Calu3 (cell line): Measurements from ENCODE around the gene KCNIP4. TPM values are rescaled to one million over a fixed set of nuclear protein-coding genes. Genes with fewer than 3 reads are reported as not detected.

Source experiments
- BruUV-seq: library from RNA; stranded (reverse); fragments of 400-500 nt; replicated peaks from 2 replicates; lab custom pipeline; 2021; lab: Mats Ljungman, UMichigan
- CTCF ChIA-PET: fragments of 300-600 bp; sonication (Branson Sonifier 250); formaldehyde crosslinking; loops from one replicate; lab custom pipeline; 2022; ENCODE audit warnings: antibody characterized with exemption; lab: Charles Lee
- DNase-seq: peaks from one replicate; pipeline ENCODE4 v3.0.0; 2022
- H3K27ac Mint-ChIP-seq: one replicate; pipeline ENCODE4 v1.8.0; 2022; ENCODE audit warnings: mixed read lengths; ENCODE audit not compliant: unreplicated experiment
- H3K27me3 Mint-ChIP-seq: one replicate; pipeline ENCODE4 v1.8.0; 2022; ENCODE audit warnings: mixed read lengths; ENCODE audit not compliant: unreplicated experiment
- H3K36me3 Mint-ChIP-seq: one replicate; pipeline ENCODE4 v1.8.0; 2022; ENCODE audit warnings: mild to moderate bottlenecking, moderate library complexity, mixed read lengths; ENCODE audit not compliant: insufficient read depth, unreplicated experiment
- H3K4me1 Mint-ChIP-seq: one replicate; pipeline ENCODE4 v1.8.0; 2022; ENCODE audit warnings: mild to moderate bottlenecking, low read depth, mixed read lengths; ENCODE audit not compliant: unreplicated experiment
- H3K4me3 Mint-ChIP-seq: one replicate; pipeline ENCODE4 v1.8.0; 2022; ENCODE audit warnings: mild to moderate bottlenecking, low read depth, moderate library complexity, mixed read lengths; ENCODE audit not compliant: unreplicated experiment
- H3K9me3 Mint-ChIP-seq: one replicate; pipeline ENCODE4 v1.8.0; 2022; ENCODE audit warnings: low read depth, mixed read lengths; ENCODE audit not compliant: unreplicated experiment
- intact Hi-C: fragments of 100-400 bp; cut with micrococcal nuclease; formaldehyde crosslinking; loops from one replicate; pipeline ENCODE4 v1.10.0; 2022; ENCODE audit not compliant: unreplicated experiment
- total RNA-seq: library from RNA; stranded (reverse); gene quantifications from 2 replicates; pipeline ENCODE4 v1.2.3, GENCODE V29; 2022
- TF ChIP-seq, protein P1 (sequence below): fragments of 200-600 bp; IDR thresholded peaks from one replicate; pipeline ENCODE4 v1.8.0; 2022; ENCODE audit warnings: antibody characterized with exemption; ENCODE audit not compliant: unreplicated experiment

The KCNIP4 gene
- total RNA-seq, 1 experiment from 2014 or later: not detected

DNA sequence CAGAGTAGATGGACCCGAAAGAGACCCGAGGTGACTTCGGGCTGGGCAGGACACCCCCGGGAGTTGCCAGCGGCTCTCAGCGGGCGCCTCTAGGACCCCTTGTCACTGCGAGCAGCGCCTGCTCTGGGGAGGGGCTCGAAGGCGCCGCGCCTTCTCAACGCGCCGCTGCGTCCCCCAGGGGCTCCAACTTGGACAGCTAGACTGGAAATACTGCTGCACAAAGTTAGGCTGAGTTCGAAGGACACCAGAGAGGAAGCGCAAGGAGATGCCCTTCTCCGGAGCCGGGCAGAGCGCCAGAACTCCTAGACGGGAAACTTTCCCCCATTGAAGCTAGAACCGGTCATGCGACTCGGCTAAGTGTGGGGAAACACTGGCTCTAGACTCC lies 493 bp upstream of the KCNIP4 start:
- TF ChIP-seq, protein P1, sequence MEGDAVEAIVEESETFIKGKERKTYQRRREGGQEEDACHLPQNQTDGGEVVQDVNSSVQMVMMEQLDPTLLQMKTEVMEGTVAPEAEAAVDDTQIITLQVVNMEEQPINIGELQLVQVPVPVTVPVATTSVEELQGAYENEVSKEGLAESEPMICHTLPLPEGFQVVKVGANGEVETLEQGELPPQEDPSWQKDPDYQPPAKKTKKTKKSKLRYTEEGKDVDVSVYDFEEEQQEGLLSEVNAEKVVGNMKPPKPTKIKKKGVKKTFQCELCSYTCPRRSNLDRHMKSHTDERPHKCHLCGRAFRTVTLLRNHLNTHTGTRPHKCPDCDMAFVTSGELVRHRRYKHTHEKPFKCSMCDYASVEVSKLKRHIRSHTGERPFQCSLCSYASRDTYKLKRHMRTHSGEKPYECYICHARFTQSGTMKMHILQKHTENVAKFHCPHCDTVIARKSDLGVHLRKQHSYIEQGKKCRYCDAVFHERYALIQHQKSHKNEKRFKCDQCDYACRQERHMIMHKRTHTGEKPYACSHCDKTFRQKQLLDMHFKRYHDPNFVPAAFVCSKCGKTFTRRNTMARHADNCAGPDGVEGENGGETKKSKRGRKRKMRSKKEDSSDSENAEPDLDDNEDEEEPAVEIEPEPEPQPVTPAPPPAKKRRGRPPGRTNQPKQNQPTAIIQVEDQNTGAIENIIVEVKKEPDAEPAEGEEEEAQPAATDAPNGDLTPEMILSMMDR: no peak
- no peak overlapping the region for H3K4me3 Mint-ChIP-seq
- no peak for DNase-seq
- CTCF ChIA-PET: no interaction called here
- H3K4me1 Mint-ChIP-seq: no peaks in the 10 kb centered on the region
- H3K36me3 Mint-ChIP-seq: no peaks in the 10 kb centered on the region
- BruUV-seq: no TSS peak
- intact Hi-C loops: no loop called here
- no peaks in the 10 kb centered on the region for H3K9me3 Mint-ChIP-seq
- H3K27me3 Mint-ChIP-seq: no peaks in the 10 kb centered on the region
- H3K27ac Mint-ChIP-seq: no peak overlapping the region

DNA sequence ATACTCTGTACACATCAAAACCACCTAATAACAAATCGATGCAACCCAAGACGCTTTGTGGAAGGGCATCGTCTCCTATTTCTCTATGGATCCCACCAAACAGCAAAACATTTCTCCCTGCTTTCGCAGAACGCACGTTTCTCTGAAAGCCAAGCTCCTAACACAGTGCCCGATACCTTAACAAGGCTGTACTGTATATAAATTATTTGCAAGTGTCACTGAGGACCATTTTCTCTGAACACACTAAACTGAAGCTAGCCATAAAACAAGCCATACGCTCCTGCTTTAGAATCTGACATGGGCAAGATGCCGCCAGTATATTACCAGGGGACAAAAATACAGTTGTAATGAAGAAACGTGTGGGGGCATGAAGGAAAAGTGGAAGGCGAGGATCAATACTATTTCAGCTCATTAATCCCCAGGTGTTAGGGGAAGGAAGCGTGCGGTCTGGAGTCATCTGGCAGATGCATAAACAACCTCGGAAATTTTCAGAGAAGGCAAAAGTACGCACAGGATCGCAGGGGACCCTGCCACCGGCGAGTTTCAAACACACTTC lies 703 bp downstream of the KCNIP4 start:
- no peak for DNase-seq
- CTCF ChIA-PET: no interaction called here
- H3K27ac Mint-ChIP-seq: no peak overlapping the region
- intact Hi-C loops: no loop called here
- no peaks in the 10 kb centered on the region for H3K36me3 Mint-ChIP-seq
- TF ChIP-seq, protein P1: no peak
- H3K4me3 Mint-ChIP-seq: no peak overlapping the region
- no peaks in the 10 kb centered on the region for H3K9me3 Mint-ChIP-seq
- H3K4me1 Mint-ChIP-seq: no peaks in the 10 kb centered on the region
- BruUV-seq: no TSS peak
- H3K27me3 Mint-ChIP-seq: no peaks in the 10 kb centered on the region

- intact Hi-C loops: no loop called here
- no peaks in the 10 kb centered on the region for H3K4me1 Mint-ChIP-seq
- H3K27me3 Mint-ChIP-seq: no peaks in the 10 kb centered on the region
- H3K27ac Mint-ChIP-seq: no peak overlapping the region
- CTCF ChIA-PET: no interaction called here
- no TSS peak for BruUV-seq
- no peak overlapping the region for H3K4me3 Mint-ChIP-seq
- H3K36me3 Mint-ChIP-seq: no peaks in the 10 kb centered on the region
- no peaks in the 10 kb centered on the region for H3K9me3 Mint-ChIP-seq
- no peak for DNase-seq
- TF ChIP-seq, protein P1: no peak
Measured at GRCh38 chr4:21946858-21947257, 1.7 kb downstream of the KCNIP4 start.

DNA sequence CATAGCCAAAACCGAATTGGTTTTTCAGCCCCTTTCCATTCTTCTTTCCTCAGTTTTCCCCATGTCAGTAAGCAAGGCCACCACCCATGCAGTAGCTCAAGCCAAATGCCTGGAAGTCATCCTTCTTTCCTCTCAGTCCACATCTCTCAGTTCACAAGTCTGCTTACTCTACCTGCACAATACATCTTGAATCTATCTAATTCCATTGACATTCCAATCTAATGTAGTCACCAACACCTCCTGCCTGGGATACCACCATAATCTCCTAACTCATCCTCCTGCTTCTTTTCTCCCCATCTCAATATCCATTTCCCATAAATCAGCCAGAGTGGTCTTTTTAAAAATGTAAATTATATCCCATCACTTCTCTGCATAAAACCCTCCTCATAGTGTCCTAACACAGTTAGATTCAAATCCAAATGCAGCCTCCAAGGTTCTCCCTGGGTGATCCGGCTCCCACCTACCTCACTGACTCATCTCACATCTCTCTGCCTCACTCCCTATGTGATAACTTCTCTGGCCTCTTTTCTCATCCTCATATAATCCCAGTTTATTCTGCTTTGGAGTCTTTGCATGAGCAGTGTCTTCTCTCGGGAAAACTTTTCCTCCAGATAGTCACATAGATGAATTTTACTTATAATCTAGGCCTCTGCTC lies 26.9 kb downstream of the KCNIP4 start:
- intact Hi-C loops: no loop called here
- H3K9me3 Mint-ChIP-seq: no peaks in the 10 kb centered on the region
- H3K4me3 Mint-ChIP-seq: no peak overlapping the region
- H3K36me3 Mint-ChIP-seq: no peaks in the 10 kb centered on the region
- no peak for DNase-seq
- CTCF ChIA-PET: no interaction called here
- TF ChIP-seq, protein P1: no peak
- no TSS peak for BruUV-seq
- no peak overlapping the region for H3K27ac Mint-ChIP-seq
- no peaks in the 10 kb centered on the region for H3K27me3 Mint-ChIP-seq
- no peaks in the 10 kb centered on the region for H3K4me1 Mint-ChIP-seq
